GDM1 (cell line): ENCODE data around the gene IL27RA.
A peak's percentile ranks its signal among the peaks of the same experiment; 100 is the strongest.

Experiments used
- DNase-seq: peaks from one replicate; lab custom pipeline; 2025; lab: John Stamatoyannopoulos, UW

IL27RA gene

DNA sequence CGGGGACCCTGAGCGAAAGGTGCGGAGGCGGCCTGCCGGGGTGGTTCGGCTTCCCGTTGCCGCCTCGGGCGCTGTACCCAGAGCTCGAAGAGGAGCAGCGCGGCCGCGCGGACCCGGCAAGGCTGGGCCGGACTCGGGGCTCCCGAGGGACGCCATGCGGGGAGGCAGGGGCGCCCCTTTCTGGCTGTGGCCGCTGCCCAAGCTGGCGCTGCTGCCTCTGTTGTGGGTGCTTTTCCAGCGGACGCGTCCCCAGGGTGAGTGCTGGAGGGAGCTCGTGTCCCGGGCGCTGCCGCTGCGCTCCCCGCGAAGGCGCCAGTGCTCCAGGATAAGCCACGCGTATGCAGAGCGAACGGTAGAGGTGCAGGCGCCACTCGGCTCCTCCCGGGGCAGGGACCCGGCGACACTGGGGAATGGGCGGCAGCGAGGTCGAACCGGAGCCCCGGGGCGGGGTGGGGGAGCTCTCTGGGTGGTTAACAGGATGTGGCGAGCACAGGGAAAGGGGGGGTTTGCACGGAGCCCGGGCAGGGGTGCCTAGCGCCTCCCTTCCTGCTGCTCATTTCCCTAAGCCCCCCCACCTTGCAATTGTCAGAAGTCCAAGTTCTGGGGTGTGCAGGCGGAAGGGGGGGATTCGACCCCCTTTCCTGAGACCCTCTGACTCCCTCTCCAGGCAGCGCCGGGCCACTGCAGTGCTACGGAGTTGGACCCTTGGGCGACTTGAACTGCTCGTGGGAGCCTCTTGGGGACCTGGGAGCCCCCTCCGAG is at the start of gene IL27RA:
IL27RA (plus strand) TSS at position 44 of the 762 bp plus-strand sequence; CDS start at position 155, 111 bp downstream.
- peak; percentile 81 for DNase-seq

DNA sequence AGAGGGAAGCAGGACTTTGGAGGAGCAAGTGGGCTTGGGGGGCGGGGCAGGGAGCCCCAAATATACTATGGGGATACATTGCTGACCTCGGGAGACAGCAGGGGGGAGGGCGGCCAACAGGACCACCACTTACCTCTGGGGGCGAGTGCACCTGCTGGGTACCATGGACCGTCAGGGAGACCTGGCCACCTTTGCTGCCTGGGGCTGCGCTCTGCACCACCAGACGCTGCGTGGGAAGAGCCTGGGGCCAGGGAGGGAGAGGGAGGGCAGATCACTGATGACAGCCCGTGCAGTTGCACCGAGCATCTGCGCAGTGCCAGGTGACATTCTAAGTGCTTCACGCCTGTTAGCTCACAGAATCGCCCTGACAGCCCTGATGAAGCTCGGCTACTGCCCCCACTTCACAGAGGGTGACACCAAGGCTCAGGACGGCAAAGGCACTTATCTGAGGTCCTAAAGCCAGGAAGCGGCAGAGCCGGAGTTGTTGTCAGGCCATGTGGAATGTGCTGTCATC is 49.5 kb upstream of the IL27RA start:
- no peak for DNase-seq

GRCh38 chr19:13982773-13983172 is 48.8 kb upstream of the IL27RA start:
- DNase-seq = no peak

GRCh38 chr19:13983213-13983889 is 48.2 kb upstream of the IL27RA start:
- DNase-seq = no peak

GRCh38 chr19:13984186-13984585 is 47.4 kb upstream of the IL27RA start:
- no peak for DNase-seq

DNA sequence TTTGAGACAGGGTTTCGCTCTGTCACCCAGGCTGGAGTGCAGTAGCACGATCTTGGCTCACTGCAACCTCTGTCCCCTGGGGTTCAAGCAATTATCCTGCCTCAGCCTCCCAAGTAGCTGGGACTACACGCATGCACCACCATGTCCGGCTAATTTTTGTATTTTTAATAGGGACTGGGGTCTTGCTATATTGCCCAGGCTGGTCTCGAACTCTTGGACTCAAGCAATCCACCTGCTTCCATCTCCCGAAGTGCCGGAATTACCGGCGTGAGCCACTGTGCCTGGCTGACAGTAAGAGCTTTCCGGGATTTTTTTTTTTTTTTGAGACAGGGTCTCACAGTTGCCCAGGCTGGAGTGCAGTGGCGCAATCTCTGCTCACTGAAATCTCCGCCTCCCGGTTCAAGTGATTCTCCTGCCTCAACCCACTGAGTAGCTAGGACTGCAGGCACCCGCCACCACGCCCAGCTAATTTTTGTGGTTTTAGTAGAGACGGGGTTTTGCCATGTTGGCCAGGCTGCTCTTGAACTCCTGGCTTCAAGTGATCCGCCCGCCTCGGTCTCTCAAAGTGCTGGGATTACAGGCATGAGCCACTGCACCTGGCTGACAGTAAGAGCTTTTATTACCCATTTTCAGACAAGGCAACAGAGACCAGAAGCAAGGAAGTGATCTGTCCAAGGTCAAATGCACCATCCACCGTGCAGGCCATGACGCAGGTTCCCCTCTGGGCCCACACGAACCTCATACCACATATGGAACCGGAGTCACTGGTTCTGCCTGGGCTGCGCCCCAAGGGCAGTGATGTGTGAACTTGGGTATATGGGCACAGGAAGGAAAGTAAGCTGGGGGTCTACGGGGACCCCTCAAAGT is 46.5 kb upstream of the IL27RA start:
- no peak for DNase-seq

DNA sequence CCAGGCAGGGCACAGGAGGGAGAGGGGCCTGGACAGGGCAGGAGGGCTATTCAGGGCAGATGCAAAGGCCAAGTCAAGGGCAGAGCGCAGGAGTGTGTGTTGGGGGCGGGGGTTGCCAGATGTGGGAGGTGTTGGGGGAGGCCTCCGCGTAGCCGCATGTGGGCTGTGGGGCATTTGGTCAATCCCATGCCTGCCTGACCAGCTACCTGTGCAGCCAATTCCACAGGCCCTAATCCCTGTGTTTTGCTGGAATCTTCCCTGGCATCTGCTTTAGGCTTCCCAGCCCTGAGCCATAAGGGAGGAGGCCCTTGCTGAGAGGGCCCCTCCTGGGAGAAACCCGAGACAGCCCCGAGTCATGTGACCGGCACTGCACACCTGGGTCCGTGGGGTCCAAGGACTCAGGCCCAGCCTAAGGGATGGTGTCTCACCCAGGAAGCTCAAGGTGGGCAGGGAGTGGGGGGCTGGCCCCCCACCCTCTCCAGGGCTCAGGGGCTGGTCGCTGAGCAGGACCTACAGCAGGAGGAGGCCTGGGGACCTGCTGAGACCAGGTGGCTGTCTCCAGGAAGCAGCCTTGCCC is 45.7 kb upstream of the IL27RA start:
- DNase-seq = no peak

GRCh38 chr19:13986348-13986904 is 45.1 kb upstream of the IL27RA start:
- peak; percentile 98 for DNase-seq

DNA sequence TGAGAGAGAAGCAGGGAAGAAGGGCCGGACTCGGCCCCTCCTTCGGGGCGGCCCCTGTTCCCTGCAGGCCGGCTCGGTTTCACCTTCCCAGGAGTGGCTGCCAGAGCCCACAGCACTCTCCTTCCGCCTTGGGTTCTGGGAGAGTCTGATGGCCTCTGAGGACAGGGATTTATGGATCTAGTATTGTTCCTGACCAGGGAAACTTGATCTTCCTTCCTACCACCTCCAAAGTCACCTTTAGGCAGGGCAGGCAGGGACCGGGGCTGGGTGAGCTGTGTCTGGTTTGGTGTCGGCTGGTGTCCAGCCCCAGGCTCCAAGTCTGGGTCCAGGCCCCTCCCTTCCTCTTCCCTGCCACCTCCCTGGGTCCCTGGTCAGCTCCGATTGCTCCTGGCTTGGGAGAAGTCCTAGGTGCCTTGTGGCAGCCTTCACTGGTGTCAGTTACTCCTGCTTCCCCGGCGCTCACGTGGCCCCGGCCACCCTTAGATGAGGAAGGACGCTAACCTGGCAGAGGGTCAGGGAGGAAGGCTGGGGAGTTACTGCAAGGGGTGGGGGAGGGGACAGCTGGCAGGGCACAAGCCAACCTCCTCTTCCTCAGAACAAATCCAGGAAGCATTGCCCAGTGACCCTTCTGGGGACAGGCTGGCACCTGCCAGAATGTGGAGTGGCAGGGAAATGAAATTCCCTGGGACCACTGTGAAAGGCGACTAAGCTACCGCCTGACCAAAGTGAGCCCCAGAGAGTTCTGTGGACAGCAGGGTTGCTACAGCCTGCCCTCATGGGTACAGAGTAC is 44.3 kb upstream of the IL27RA start:
- peak; percentile 57 for DNase-seq

- no peak for DNase-seq
Measured at GRCh38 chr19:13989487-13989886, 42.1 kb upstream of the IL27RA start.

DNA sequence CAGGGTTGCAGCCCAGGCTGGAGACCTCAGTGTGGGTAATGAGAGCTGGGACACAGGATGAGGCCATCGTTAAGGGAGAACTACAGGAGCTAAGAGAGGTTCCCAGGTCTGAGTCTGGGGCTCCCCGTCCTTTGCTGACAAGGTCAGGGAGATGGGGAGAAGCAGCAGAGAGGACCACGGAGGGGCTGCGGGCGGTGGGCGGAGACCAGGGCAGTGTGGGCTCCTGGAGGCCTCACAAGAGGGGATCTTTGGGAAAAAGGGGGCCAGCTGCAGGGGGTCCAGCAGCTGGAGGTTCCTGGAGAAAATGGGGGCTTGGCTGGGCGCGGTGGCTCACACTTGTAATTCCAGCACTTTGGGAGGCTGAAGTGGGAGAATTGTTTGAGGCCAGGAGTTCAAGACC is 41.5 kb upstream of the IL27RA start:
- DNase-seq = no peak

DNA sequence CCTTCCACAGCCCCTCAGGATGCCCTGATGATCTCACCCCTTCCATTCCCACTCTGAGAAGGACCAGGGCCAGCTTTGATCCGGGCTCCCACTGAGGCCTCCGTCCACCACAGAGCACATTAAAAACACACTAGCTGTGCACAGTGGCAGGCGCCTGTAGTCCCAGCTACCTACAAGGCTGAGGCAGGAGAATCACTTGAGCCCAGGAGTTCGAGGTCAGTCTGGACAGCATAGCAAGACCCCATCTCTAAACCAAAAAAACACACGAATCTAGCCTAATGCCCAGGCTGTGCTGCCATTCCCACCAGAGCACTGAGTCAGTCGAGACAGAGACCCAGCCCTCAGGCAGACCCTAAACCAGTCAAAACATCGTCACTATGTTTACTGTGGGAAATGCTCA is 39.5 kb upstream of the IL27RA start:
- no peak for DNase-seq

- no peak for DNase-seq
Measured at GRCh38 chr19:13993590-13994300, 37.8 kb upstream of the IL27RA start.

DNA sequence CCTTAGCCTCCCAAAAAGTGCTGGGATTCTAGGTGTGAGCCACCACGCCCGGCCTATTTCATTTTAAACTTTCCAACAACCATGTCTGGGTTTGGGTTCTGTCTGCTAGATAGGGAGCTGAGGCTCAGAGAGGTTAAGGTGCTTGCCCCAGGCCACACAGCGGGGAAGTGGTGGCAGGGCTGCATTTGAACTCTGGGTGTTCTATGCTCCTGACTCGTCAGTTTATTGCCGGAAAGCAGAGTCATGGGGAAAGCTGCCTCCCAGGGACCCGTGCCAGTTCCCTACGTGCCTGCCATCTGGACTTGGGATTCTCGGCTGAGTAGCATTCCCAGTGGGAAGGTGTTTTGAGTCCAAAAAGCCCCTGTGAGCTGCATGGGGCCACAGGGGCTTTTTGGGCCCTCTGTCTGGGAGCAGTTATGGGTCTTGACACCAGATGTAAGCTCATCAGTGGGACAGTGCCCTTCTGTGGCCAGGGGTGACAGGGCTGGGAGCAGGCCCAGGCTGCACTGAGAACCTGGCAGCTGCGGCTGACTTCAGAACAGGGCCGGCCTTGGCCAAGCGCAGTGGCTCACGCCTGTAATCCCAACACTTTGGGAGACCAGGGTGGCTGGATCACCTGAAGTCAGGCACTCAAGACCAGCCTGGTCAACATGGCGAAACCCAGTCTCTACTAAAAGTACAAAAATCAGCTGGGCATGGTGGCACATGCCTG is 36.4 kb upstream of the IL27RA start:
- DNase-seq = no peak

- DNase-seq = no peak
Measured at GRCh38 chr19:13995878-13996765, 35.4 kb upstream of the IL27RA start.

- no peak for DNase-seq
Measured at GRCh38 chr19:13996928-13997630, 34.5 kb upstream of the IL27RA start.

- no peak for DNase-seq
Measured at GRCh38 chr19:13997631-13997962, 34.0 kb upstream of the IL27RA start.

GRCh38 chr19:13998426-13998825 is 33.1 kb upstream of the IL27RA start:
- DNase-seq = no peak
